Measurements from ENCODE around the gene PCGF3.

The PCGF3 gene

DNA sequence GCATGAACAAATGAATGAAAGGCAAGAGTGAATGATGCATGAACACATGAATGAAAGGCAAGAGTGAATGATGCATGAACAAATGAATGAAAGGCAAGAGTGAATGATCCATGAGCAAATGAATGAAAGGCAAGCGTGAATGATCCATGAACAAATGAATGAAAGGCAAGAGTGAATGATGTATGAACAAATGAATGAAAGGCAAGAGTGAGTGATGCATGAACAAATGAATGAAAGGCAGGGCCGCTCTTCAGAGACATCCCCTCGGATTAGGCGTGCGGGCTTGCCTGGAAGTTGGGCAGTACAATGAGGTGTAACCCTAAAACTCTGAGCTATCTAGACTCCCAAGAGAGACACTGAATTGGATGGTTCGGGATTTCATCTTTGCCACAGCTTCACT is 3.7 kb downstream of the PCGF3 start:
- no peak overlapping the region for H3K27ac ChIP-seq (ENCODE audit: low read depth, low read length)
- H2AFZ ChIP-seq (ENCODE audit: low read depth, low read length, severe bottlenecking), result no peak overlapping the region
- no peaks in the 10 kb centered on the region; the same call in 1 of the 2 replicates for H4K20me1 ChIP-seq (ENCODE audit: low read depth, low read length)
- no peaks in the 10 kb centered on the region for H3K36me3 ChIP-seq (ENCODE audit: low read length)
- no peaks in the 10 kb centered on the region for H3K9me3 ChIP-seq (ENCODE audit: insufficient read depth, low read length)
- no peak overlapping the region for H3K4me2 ChIP-seq (ENCODE audit: low read depth, low read length, poor library complexity, severe bottlenecking)
- no peaks in the 10 kb centered on the region for H3K9me2 ChIP-seq (replicated peaks; ENCODE audit: insufficient read depth, low read length)
- H3K79me2 ChIP-seq (ENCODE audit: insufficient read depth, low read length), result peaks cover 84% of the 10 kb centered on the region
- no peak overlapping the region for H3K4me3 ChIP-seq (ENCODE audit: insufficient read depth, low read length, poor library complexity, severe bottlenecking)
- no peaks in the 10 kb centered on the region for H3K27me3 ChIP-seq (ENCODE audit: low read length)
- TF ChIP-seq EZH2phosphoT487 (conservative IDR thresholded peaks at IDR 0.05; ENCODE audit: low read length), result no peak
- TF ChIP-seq, protein P1, sequence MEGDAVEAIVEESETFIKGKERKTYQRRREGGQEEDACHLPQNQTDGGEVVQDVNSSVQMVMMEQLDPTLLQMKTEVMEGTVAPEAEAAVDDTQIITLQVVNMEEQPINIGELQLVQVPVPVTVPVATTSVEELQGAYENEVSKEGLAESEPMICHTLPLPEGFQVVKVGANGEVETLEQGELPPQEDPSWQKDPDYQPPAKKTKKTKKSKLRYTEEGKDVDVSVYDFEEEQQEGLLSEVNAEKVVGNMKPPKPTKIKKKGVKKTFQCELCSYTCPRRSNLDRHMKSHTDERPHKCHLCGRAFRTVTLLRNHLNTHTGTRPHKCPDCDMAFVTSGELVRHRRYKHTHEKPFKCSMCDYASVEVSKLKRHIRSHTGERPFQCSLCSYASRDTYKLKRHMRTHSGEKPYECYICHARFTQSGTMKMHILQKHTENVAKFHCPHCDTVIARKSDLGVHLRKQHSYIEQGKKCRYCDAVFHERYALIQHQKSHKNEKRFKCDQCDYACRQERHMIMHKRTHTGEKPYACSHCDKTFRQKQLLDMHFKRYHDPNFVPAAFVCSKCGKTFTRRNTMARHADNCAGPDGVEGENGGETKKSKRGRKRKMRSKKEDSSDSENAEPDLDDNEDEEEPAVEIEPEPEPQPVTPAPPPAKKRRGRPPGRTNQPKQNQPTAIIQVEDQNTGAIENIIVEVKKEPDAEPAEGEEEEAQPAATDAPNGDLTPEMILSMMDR (IDR thresholded peaks at IDR 0.05; ENCODE audit: insufficient read depth, low read length, poor library complexity, severe bottlenecking), result no peak
- no peak overlapping the region for H3K9ac ChIP-seq (ENCODE audit: low read length)
- H3F3A ChIP-seq (ENCODE audit: insufficient read depth), result peaks cover 6% of the 10 kb centered on the region; the same call in 1 of the 2 replicates

DNA sequence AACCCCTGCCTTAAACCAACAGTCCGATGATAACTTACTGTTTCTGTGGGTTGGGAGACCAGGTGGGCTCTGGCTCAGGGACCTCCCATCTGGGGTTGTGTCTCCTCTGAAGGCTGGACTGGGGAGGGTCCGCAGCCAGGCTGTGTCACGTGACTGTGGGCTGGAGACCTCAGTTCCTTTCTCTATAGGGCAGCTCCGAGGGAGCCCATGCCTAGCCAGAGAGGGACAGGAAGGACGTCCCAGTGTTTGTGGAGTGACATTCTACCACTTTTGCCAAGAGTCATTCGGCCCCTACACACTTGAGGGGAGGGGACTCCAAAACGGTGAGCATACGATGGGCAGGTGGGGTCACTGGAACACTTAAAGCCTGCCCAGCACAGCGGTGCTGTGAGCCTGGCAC is 4.5 kb downstream of the PCGF3 start:
- Histone ChIP-seq H2AFZ (ENCODE audit: low read depth, low read length, severe bottlenecking) (no peak overlapping the region), H3K4me3 (ENCODE audit: insufficient read depth, low read length, poor library complexity, severe bottlenecking) (no peak overlapping the region), H3K27me3 (ENCODE audit: low read length) (no peaks in the 10 kb centered on the region), H3K4me2 (ENCODE audit: low read depth, low read length, poor library complexity, severe bottlenecking) (no peak overlapping the region), H3K79me2 (ENCODE audit: insufficient read depth, low read length) (peaks cover 88% of the 10 kb centered on the region), H3K27ac (ENCODE audit: low read depth, low read length) (no peak overlapping the region), H3K36me3 (ENCODE audit: low read length) (no peaks in the 10 kb centered on the region), H3F3A (ENCODE audit: insufficient read depth) (peaks cover 6% of the 10 kb centered on the region; the same call in 1 of the 2 replicates), H3K9me3 (ENCODE audit: insufficient read depth, low read length) (no peaks in the 10 kb centered on the region), H4K20me1 (ENCODE audit: low read depth, low read length) (no peaks in the 10 kb centered on the region; the same call in 1 of the 2 replicates), H3K9me2 (replicated peaks; ENCODE audit: insufficient read depth, low read length) (no peaks in the 10 kb centered on the region), H3K9ac (ENCODE audit: low read length) (no peak overlapping the region)
- no peak for TF ChIP-seq EZH2phosphoT487 (conservative IDR thresholded peaks at IDR 0.05; ENCODE audit: low read length)
- TF ChIP-seq, protein P1 (IDR thresholded peaks at IDR 0.05; ENCODE audit: insufficient read depth, low read length, poor library complexity, severe bottlenecking), result no peak

DNA sequence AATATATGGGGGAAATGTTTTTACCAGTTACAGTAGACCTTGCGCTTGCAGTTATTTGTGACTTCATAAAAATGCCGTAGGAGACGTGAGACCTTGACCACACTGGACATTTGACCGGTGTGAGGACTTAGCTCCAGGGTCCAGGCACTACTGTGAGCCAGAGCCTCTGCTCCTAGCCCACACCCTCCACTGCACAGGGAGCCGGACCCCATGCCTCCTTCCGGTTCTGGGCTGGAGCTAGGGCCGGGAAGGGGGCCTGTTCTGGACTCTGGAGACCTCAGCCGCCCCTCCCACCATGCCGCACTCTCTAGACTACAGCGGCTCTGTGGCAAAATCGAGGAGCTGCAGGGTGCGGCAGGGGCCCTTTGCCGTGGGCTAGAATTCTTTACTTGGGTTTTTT is 5.3 kb downstream of the PCGF3 start:
- Histone ChIP-seq H3F3A (ENCODE audit: insufficient read depth) (peaks cover 6% of the 10 kb centered on the region; the same call in 1 of the 2 replicates), H3K4me3 (ENCODE audit: insufficient read depth, low read length, poor library complexity, severe bottlenecking) (no peak overlapping the region), H3K9me2 (replicated peaks; ENCODE audit: insufficient read depth, low read length) (no peaks in the 10 kb centered on the region), H3K27me3 (ENCODE audit: low read length) (no peaks in the 10 kb centered on the region), H3K9me3 (ENCODE audit: insufficient read depth, low read length) (no peaks in the 10 kb centered on the region), H3K79me2 (ENCODE audit: insufficient read depth, low read length) (peaks cover 85% of the 10 kb centered on the region), H3K27ac (ENCODE audit: low read depth, low read length) (no peak overlapping the region), H2AFZ (ENCODE audit: low read depth, low read length, severe bottlenecking) (no peak overlapping the region), H3K4me2 (ENCODE audit: low read depth, low read length, poor library complexity, severe bottlenecking) (no peak overlapping the region), H3K9ac (ENCODE audit: low read length) (no peak overlapping the region), H4K20me1 (ENCODE audit: low read depth, low read length) (no peaks in the 10 kb centered on the region; the same call in 1 of the 2 replicates), H3K36me3 (ENCODE audit: low read length) (no peaks in the 10 kb centered on the region)
- TF ChIP-seq EZH2phosphoT487 (conservative IDR thresholded peaks at IDR 0.05; ENCODE audit: low read length), result no peak
- TF ChIP-seq, protein P1 (IDR thresholded peaks at IDR 0.05; ENCODE audit: insufficient read depth, low read length, poor library complexity, severe bottlenecking), result no peak
